ENCODE measurements around the gene PLEKHA7. TPM values are rescaled to one million over a fixed set of nuclear protein-coding genes. Genes with fewer than 3 reads are reported as not detected.

Gene PLEKHA7
- total RNA-seq, 2 donors from 2014 or later: 10.8 to 17.6 TPM

- ATAC-seq (ENCODE audit: insufficient number of reproducible peaks, low FRiP score, low read depth) (no peak), DNase-seq (ENCODE audit: low spot score) (no peak)
- Histone ChIP-seq H3K27me3 (replicated peaks; ENCODE audit: insufficient read depth) (no peaks in the 10 kb centered on the region), H3K36me3 (no peaks in the 10 kb centered on the region), H3K4me1 (ENCODE audit: control insufficient read depth in 1 of 2, low read depth in 2 of 2) (no peaks in the 10 kb centered on the region), H3K27ac (no peak overlapping the region), H3K9me3 (no peaks in the 10 kb centered on the region), H3K4me3 (no peak overlapping the region)
- TF ChIP-seq CTCF (IDR thresholded peaks at IDR 0.05): no peak
These were observed 6.6 kb upstream of the PLEKHA7 start for GRCh38 chr11:17020831-17021230.

GRCh38 chr11:17019232-17019631 lies 5.0 kb upstream of the PLEKHA7 start:
- Histone ChIP-seq H3K36me3 (no peaks in the 10 kb centered on the region), H3K9me3 (no peaks in the 10 kb centered on the region), H3K4me1 (ENCODE audit: control insufficient read depth in 1 of 2, low read depth in 2 of 2) (peaks cover 0 to 7% of the 10 kb centered on the region in 2 donors), H3K27me3 (replicated peaks; ENCODE audit: insufficient read depth) (no peaks in the 10 kb centered on the region), H3K27ac (no peak overlapping the region), H3K4me3 (no peak overlapping the region)
- no peak for DNase-seq (ENCODE audit: low spot score)
- TF ChIP-seq CTCF (IDR thresholded peaks at IDR 0.05): no peak
- ATAC-seq (ENCODE audit: insufficient number of reproducible peaks, low FRiP score, low read depth): no peak

- no peaks in the 10 kb centered on the region for H3K27me3 ChIP-seq (replicated peaks; ENCODE audit: insufficient read depth)
- no peak for DNase-seq (ENCODE audit: low spot score)
- TF ChIP-seq CTCF (IDR thresholded peaks at IDR 0.05): no peak
- no peak overlapping the region for H3K4me3 ChIP-seq
- H3K27ac ChIP-seq: no peak overlapping the region
- H3K9me3 ChIP-seq: no peaks in the 10 kb centered on the region
- ATAC-seq (ENCODE audit: insufficient number of reproducible peaks, low FRiP score, low read depth): no peak
- peaks cover 0 to 7% of the 10 kb centered on the region in 2 donors for H3K4me1 ChIP-seq (ENCODE audit: control insufficient read depth in 1 of 2, low read depth in 2 of 2)
- H3K36me3 ChIP-seq: no peaks in the 10 kb centered on the region
These were observed 1.5 kb upstream of the PLEKHA7 start for GRCh38 chr11:17015627-17016126.

GRCh38 chr11:17014833-17015626 lies 816 bp upstream of the PLEKHA7 start:
- no peak overlapping the region for H3K27ac ChIP-seq
- no peaks in the 10 kb centered on the region for H3K27me3 ChIP-seq (replicated peaks; ENCODE audit: insufficient read depth)
- H3K4me1 ChIP-seq (ENCODE audit: control insufficient read depth in 1 of 2, low read depth in 2 of 2): peaks cover 0 to 7% of the 10 kb centered on the region in 2 donors
- H3K36me3 ChIP-seq: no peaks in the 10 kb centered on the region
- ATAC-seq (ENCODE audit: insufficient number of reproducible peaks, low FRiP score, low read depth) (no peak), DNase-seq (ENCODE audit: low spot score) (no peak)
- H3K4me3 ChIP-seq: peak overlapping the region; percentile 82
- H3K9me3 ChIP-seq: no peaks in the 10 kb centered on the region
- no peak for TF ChIP-seq CTCF (IDR thresholded peaks at IDR 0.05)

- H3K4me1 ChIP-seq (ENCODE audit: control insufficient read depth in 1 of 2, low read depth in 2 of 2): peaks cover 0 to 7% of the 10 kb centered on the region in 2 donors
- H3K4me3 ChIP-seq: peak overlapping the region; percentile 82
- no peak overlapping the region for H3K27ac ChIP-seq
- no peaks in the 10 kb centered on the region for H3K36me3 ChIP-seq
- no peaks in the 10 kb centered on the region for H3K9me3 ChIP-seq
- no peak for DNase-seq (ENCODE audit: low spot score)
- no peak for TF ChIP-seq CTCF (IDR thresholded peaks at IDR 0.05)
- H3K27me3 ChIP-seq (replicated peaks; ENCODE audit: insufficient read depth): no peaks in the 10 kb centered on the region
- no peak for ATAC-seq (ENCODE audit: insufficient number of reproducible peaks, low FRiP score, low read depth)
These were observed 480 bp downstream of the PLEKHA7 start for GRCh38 chr11:17013548-17014320.
